Chondrocyte (in vitro differentiated cells): ENCODE results near the gene ORMDL2. TPM values are rescaled to one million over a fixed set of nuclear protein-coding genes. Genes with fewer than 3 reads are reported as not detected.

Experiments
- DNase-seq: peaks from one replicate; pipeline ENCODE4 v3.0.0; 2021; ENCODE audit warnings: mixed read lengths, low spot score
- H3K27ac Mint-ChIP-seq: one replicate; pipeline ENCODE4 v1.8.0; 2021; ENCODE audit warnings: mild to moderate bottlenecking, moderate library complexity, mixed read lengths; ENCODE audit not compliant: unreplicated experiment
- H3K27me3 Mint-ChIP-seq: 2 replicates; pipeline ENCODE4 v1.8.0; 2021; ENCODE audit warnings: low read depth, mixed read lengths
- H3K36me3 Mint-ChIP-seq: 2 replicates; pipeline ENCODE4 v1.8.0; 2021; ENCODE audit warnings: low read depth, mixed read lengths
- H3K4me1 Mint-ChIP-seq: 2 replicates; pipeline ENCODE4 v1.8.0; 2021; ENCODE audit warnings: low read depth, mild to moderate bottlenecking, mixed read lengths
- H3K4me3 Mint-ChIP-seq: one replicate; pipeline ENCODE4 v1.8.0; 2021; ENCODE audit warnings: mild to moderate bottlenecking, moderate library complexity, mixed read lengths; ENCODE audit not compliant: unreplicated experiment
- H3K9me3 Mint-ChIP-seq: 2 replicates; pipeline ENCODE4 v1.8.0; 2021; ENCODE audit warnings: low read depth, mixed read lengths
- total RNA-seq: library from RNA; stranded (reverse); gene quantifications from 3 replicates; pipeline ENCODE4 v1.2.1, GENCODE V29; 2021
- TF ChIP-seq, protein P1 (sequence below): fragments of 200-600 bp; sonication (generic); IDR thresholded peaks from 2 replicates; pipeline ENCODE4 v1.5.0; 2021; ENCODE audit warnings: antibody characterized with exemption, mild to moderate bottlenecking, moderate library complexity

ORMDL2 gene
- total RNA-seq, 1 donor from 2014 or later = 31.4 TPM

GRCh38 chr12:55823419-55823818 lies 5.6 kb downstream of the ORMDL2 start:
- Mint-ChIP-seq H3K27ac (no peak overlapping the region), H3K4me1 (peaks cover 52% of the 10 kb centered on the region), H3K27me3 (no peaks in the 10 kb centered on the region), H3K9me3 (no peaks in the 10 kb centered on the region), H3K4me3 (no peak overlapping the region), H3K36me3 (peaks cover 7% of the 10 kb centered on the region)
- TF ChIP-seq, protein P1, sequence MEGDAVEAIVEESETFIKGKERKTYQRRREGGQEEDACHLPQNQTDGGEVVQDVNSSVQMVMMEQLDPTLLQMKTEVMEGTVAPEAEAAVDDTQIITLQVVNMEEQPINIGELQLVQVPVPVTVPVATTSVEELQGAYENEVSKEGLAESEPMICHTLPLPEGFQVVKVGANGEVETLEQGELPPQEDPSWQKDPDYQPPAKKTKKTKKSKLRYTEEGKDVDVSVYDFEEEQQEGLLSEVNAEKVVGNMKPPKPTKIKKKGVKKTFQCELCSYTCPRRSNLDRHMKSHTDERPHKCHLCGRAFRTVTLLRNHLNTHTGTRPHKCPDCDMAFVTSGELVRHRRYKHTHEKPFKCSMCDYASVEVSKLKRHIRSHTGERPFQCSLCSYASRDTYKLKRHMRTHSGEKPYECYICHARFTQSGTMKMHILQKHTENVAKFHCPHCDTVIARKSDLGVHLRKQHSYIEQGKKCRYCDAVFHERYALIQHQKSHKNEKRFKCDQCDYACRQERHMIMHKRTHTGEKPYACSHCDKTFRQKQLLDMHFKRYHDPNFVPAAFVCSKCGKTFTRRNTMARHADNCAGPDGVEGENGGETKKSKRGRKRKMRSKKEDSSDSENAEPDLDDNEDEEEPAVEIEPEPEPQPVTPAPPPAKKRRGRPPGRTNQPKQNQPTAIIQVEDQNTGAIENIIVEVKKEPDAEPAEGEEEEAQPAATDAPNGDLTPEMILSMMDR = no peak
- no peak for DNase-seq

DNA sequence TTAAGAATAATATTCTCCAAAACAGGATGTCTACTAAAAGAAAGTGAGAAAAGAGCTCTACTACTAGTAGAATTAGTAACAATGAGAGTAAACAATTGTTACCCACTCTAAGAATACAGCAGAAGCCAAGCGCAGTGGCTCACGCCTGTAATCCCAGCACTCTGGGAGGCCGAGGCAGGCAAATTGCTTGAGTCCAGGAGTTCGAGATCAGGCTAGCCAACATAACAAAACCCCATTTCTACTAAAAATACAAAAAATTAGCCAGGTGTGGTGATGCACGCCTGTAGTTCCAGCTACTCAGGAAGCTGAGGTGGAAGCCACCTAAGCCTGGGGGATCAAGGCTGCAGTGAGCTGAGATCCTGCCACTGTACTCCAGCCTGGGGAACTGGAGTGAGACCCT lies 6.9 kb downstream of the ORMDL2 start:
- no peaks in the 10 kb centered on the region for H3K27me3 Mint-ChIP-seq
- no peak for DNase-seq
- peaks cover 46% of the 10 kb centered on the region for H3K4me1 Mint-ChIP-seq
- H3K9me3 Mint-ChIP-seq = no peaks in the 10 kb centered on the region
- peaks cover 7% of the 10 kb centered on the region for H3K36me3 Mint-ChIP-seq
- peak overlapping the region; percentile 4 for H3K27ac Mint-ChIP-seq
- H3K4me3 Mint-ChIP-seq = no peak overlapping the region
- TF ChIP-seq, protein P1 = no peak

GRCh38 chr12:55827806-55828205 lies 10.0 kb downstream of the ORMDL2 start:
- H3K4me3 Mint-ChIP-seq = peak overlapping the region; percentile 33
- TF ChIP-seq, protein P1 = no peak
- no peaks in the 10 kb centered on the region for H3K27me3 Mint-ChIP-seq
- no peaks in the 10 kb centered on the region for H3K36me3 Mint-ChIP-seq
- peak overlapping the region; percentile 45 for H3K27ac Mint-ChIP-seq
- peaks cover 67% of the 10 kb centered on the region for H3K4me1 Mint-ChIP-seq
- no peak for DNase-seq
- no peaks in the 10 kb centered on the region for H3K9me3 Mint-ChIP-seq

GRCh38 chr12:55828357-55828756 lies 10.5 kb downstream of the ORMDL2 start:
- peaks cover 68% of the 10 kb centered on the region for H3K4me1 Mint-ChIP-seq

GRCh38 chr12:55829967-55830600 lies 12.2 kb downstream of the ORMDL2 start:
- H3K27ac Mint-ChIP-seq = peak overlapping the region; percentile 98

More at GRCh38 chr12:55828357-55828756, 10.5 kb downstream of the ORMDL2 start:
- Mint-ChIP-seq H3K27me3 (no peaks in the 10 kb centered on the region), H3K27ac (no peak overlapping the region), H3K9me3 (no peaks in the 10 kb centered on the region), H3K36me3 (no peaks in the 10 kb centered on the region), H3K4me3 (peak overlapping the region; percentile 97)
- no peak for DNase-seq
- TF ChIP-seq, protein P1 = no peak

More at GRCh38 chr12:55829967-55830600, 12.2 kb downstream of the ORMDL2 start:
- Mint-ChIP-seq H3K9me3 (no peaks in the 10 kb centered on the region), H3K36me3 (no peaks in the 10 kb centered on the region), H3K4me3 (peak overlapping the region; percentile 97), H3K27me3 (no peaks in the 10 kb centered on the region), H3K4me1 (peaks cover 61% of the 10 kb centered on the region)
- TF ChIP-seq, protein P1 = no peak
- no peak for DNase-seq
